GM12891 (cell line): ENCODE measurements around the gene ANKRD27. TPM values are rescaled to one million over a fixed set of nuclear protein-coding genes. Genes with fewer than 3 reads are reported as not detected.
A peak's percentile ranks its signal among the peaks of the same experiment; 100 is the strongest.
"Not testable (repeated sequence)": the region's sequence is repeated elsewhere in the genome, so short reads cannot be mapped to it uniquely, and the experiment has no call there.

Experiments used
- DNase-seq: peaks from one replicate; pipeline ENCODE4 v3.0.0; 2011; ENCODE audit warnings: low spot score; ENCODE audit not compliant: insufficient read length
- FAIRE-seq: peaks from 2 replicates; lab custom pipeline; 2011; peaks lifted over from hg19 to GRCh38; lab: Jason Lieb, UNC
- PAX5 ChIP-seq: IDR thresholded peaks from 2 replicates; pipeline ENCODE4 v1.6.1; 2011; ENCODE audit warnings: low read length, moderate library complexity, mild to moderate bottlenecking; ENCODE audit not compliant: insufficient read depth, severe bottlenecking
- POLR2A ChIP-seq: IDR thresholded peaks from 2 replicates; pipeline ENCODE4 v1.6.1; 2011; ENCODE audit warnings: low read depth, low read length, control low read depth
- POLR2AphosphoS5 ChIP-seq: IDR thresholded peaks from 2 replicates; pipeline ENCODE4 v1.6.1; 2011; ENCODE audit warnings: low read depth, low read length, control low read depth
- POU2F2 ChIP-seq: IDR thresholded peaks from 2 replicates; pipeline ENCODE4 v1.6.1; 2011; ENCODE audit warnings: low read depth, mild to moderate bottlenecking, control low read depth, low read length, moderate library complexity
- SPI1 ChIP-seq: IDR thresholded peaks from 2 replicates; pipeline ENCODE4 v1.6.1; 2011; ENCODE audit warnings: low read depth, low read length, control low read depth
- TAF1 ChIP-seq: IDR thresholded peaks from 2 replicates; pipeline ENCODE4 v1.6.1; 2011; ENCODE audit warnings: low read depth, low read length, control low read depth
- polyA plus RNA-seq: library from polyadenylated mRNA; unstranded; fragments of >200 nt; gene quantifications from one replicate; pipeline ENCODE4 v1.2.1, GENCODE V29; 2012; ENCODE audit warnings: low read depth, missing spikeins, inconsistent platforms; ENCODE audit not compliant: missing spikeins

Gene ANKRD27
- 13.1 TPM for polyA plus RNA-seq

DNA sequence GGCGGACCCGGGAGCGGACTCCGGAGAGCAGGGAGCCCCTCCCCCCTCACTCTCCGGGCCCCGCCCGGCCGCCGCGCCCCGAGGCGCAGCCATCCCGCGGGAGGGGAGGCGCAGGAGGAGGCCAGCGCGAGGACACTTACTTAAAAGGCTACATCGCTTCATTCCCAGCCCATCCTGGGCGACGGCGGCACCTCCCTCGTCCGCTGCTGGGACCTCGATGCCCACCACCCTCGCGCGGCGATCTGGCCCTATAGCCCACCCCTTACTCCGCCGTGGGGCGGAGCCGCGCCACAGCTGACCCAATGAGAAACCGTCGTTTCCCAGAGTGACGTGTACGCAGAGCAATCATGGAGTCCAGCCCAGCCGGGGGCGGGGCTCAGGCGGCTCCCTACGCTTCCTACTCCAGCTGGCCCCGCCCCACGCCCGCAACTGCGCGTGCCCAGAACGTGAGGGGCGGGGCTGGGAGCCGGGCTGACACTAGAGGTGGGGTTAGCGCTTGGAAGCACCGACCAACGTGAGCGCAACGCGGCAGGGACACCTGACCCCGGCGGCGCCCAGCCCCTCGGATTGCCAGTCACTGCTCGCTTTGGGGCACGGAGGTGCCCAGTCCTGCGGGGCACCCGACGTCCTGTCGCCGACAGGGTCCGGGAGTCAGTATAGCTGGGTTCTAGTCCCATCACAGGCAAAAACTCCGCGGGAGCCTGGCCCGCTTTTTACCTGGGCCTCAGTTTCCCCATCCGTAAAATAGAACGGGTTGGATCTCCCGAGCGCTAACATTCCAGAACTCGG lies at the start of gene ANKRD27:
ANKRD27 (minus strand) TSS at position 250 of the 789 bp plus-strand sequence. CDS start 16,165 bp downstream, outside the sequence.
- FAIRE-seq (peak; percentile 96), DNase-seq (peak; percentile 91)
- TF ChIP-seq PAX5 (no peak), TAF1 (0 out of 2 replicates have a peak, but pooled peaks have one; percentile 19), POLR2A (peak; percentile 47), SPI1 (no peak), POU2F2 (no peak), POLR2AphosphoS5 (no peak)

DNA sequence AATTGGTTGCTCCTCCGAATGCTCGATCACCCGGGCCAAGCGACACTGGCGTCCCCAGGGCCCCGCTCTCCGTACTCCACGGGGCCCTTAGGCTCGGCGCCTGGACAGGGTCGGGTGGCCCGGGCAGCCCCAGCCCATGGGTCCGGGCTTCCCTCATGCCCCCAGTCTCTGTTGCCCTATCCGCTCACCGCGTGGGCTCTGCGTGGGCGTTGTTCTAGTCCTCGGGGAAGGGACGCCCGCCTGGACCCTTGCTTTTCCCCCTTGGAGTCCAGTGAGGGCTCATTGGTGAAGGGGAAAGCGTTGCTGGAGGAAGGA lies 45.9 kb upstream of the ANKRD27 start:
- no peak for TF ChIP-seq POLR2AphosphoS5
- TF ChIP-seq TAF1, result no peak
- TF ChIP-seq SPI1, result no peak
- no peak for TF ChIP-seq POLR2A
- no peak for TF ChIP-seq POU2F2
- no peak for TF ChIP-seq PAX5
- no peak for FAIRE-seq

DNA sequence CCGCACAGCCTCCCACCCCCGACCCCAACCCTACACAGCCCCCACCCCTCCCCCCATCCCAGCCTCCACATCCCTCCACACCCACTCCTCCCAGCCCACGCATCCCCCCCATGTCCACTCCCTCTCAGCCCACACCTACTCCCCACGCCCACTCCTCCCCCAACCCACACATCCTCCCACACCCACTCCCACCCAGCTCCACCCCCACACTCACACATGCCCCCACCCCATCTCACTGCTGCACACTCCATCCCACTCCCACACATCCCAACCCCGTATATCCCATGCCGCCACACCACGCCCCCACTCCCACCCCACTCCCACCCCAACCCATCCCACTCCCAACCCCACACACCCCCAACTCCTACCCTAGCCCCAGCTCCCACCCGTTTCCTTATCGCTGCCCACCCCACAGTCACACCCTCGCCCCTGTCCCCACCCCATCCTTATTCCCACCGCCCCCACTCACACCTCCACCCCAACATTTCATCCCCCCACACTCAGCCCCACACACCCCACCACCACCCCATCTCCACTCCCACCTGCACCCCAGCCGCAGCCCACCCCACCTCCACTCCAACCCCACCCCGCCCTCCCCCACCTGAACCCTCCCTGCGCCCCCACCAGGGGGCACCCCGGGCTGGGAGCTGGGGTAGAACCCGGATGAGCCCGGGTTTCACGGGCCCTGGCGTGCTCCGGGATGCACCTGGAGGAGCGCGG lies 45.4 kb upstream of the ANKRD27 start:
- no peak for DNase-seq
- FAIRE-seq, result no peak
- TF ChIP-seq TAF1 (no peak), PAX5 (no peak), POLR2A (no peak), POU2F2 (no peak), SPI1 (no peak), POLR2AphosphoS5 (no peak)

More for the DNA sequence above, 45.9 kb upstream of the ANKRD27 start:
- no peak for DNase-seq

DNA sequence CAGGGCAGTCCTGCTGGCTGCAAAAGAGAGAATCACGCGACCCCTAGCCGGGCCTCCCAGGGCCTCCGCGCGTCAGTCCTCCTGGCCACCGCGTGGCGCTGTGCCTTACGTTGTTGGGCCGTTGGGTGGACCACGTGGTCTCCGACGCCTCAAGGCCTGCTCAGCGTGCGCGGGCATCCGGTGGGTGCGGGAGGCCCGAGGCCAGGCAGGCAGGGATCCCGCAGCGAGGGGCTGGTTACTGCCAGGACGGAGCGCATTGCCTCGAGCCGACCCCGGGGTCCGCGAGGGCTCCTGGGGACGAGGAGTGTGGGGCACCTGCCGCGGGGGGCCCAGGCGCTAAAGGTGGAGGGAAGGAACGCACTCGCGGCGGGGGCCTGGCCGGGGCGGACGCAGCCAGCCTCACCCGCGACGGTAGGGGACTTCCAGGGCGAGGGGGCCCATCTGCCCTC lies 44.7 kb upstream of the ANKRD27 start, which contains the start of gene TDRD12:
TDRD12 (plus strand) TSS at position 157 of the 449 bp plus-strand sequence. CDS start 306 bp downstream, outside the sequence.
- no peak for TF ChIP-seq PAX5
- TF ChIP-seq SPI1, result no peak
- no peak for TF ChIP-seq POLR2AphosphoS5
- no peak for TF ChIP-seq POLR2A
- no peak for TF ChIP-seq TAF1
- no peak for TF ChIP-seq POU2F2
- no peak for FAIRE-seq
- DNase-seq, result no peak

DNA sequence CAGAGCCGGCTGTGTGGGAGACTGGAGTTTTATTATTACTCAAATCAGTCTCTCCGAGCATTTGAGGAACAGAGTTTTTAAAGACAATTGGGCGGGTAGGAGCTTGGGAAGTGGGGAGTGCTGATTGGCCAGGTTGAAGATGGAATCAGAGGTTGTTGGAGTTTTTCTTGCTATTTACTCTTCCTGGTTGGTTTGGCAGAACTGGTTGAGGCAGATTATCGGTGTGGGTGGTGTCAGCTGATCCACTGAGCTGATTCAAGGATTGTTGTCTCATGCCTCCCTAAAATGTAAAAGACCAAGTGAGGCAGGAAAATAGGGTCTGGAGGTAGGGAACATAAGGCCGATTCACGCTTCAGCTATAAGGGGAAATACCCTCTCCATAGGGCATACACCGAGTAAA lies 43.3 kb upstream of the ANKRD27 start:
- DNase-seq, result no peak
- TF ChIP-seq POLR2A (no peak), POU2F2 (no peak), TAF1 (no peak), PAX5 (no peak), POLR2AphosphoS5 (no peak), SPI1 (no peak)
- FAIRE-seq, result peak; percentile 20

DNA sequence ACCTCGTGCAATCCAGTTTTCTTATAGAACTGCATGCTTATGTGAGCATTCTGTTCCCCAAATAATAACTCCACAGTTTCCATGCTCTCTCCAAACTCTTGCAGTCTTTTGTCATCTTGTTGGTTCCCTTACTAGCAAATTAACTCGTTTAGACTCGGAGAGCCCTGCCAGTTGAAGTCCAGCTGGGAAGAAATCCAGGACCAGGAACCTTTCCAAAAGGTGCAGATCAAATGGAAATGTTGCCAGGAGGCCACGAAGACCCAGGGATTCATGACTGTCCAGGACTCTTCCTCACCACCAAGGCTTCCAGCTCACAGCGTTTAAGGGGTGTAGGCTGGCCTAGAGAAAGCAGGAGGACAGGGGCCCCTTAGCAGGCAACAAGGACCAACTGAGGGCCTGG lies 42.5 kb upstream of the ANKRD27 start:
- DNase-seq, result no peak
- TF ChIP-seq SPI1, result no peak
- no peak for TF ChIP-seq POLR2AphosphoS5
- TF ChIP-seq POLR2A, result no peak
- no peak for TF ChIP-seq PAX5
- no peak for TF ChIP-seq POU2F2
- TF ChIP-seq TAF1, result no peak
- FAIRE-seq, result no peak

DNA sequence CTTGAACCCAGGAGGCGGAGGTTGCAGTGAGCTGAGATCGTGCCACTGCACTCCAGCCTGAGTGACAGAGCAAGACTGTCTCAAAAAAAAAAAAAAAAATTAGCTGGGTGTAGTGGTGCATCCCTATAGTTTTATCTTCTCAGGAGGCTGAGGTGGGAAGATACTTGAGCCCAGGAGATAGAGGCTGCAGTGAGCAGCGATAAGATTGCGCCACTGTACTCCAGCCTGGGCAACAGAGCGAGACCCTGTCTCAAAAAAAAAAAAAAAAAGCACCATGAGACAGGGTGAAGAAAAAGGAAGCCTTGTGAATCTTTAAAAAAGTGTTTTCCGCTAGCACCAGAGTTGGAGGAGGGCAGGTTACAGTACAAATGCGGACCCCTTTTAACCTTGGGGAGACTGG lies 41.2 kb upstream of the ANKRD27 start:
- DNase-seq, FAIRE-seq: not testable (repeated sequence)

DNA sequence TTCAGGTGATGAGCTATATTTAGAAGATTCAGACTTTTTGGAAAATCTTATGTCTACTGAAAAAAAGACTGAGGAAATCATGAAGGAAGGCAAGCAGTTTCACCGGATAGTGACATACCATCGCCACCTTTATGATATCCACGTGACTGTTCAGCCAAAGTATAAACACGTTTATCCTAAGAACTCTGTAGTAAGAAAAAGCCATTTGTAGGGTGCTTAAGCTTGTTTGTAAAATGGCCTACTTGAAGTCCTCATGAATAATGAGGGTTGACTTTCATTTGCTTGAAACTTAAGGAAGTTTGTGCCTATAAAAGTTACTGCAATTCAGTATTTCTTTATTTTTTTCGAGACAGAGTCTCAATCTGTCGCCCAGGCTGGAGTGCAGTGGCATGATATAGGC lies 36.8 kb upstream of the ANKRD27 start:
- FAIRE-seq (no peak), DNase-seq (no peak)
- TF ChIP-seq SPI1, result no peak
- no peak for TF ChIP-seq POU2F2
- TF ChIP-seq TAF1, result no peak
- no peak for TF ChIP-seq PAX5
- TF ChIP-seq POLR2AphosphoS5, result no peak
- no peak for TF ChIP-seq POLR2A

DNA sequence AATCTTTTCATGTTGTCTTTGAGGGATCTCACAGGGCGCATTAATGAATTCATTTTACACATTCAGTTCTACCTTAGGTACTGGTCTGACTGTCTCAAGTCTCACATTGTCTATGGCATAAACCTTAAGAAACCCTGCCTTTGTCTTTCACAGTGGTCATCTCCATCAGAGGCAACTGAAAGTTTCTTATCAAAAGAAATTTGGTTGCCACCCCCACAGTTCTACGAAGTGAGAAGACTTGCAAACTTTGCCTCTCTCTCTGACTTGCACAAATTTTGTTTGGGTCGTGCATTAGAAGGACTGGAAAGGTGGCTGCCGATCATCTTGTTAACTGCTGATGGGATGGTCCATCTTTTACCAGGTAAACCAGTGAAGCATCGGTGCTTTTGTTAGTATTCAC lies 34.1 kb upstream of the ANKRD27 start:
- TF ChIP-seq POU2F2, result no peak
- TF ChIP-seq POLR2AphosphoS5, result no peak
- TF ChIP-seq POLR2A, result no peak
- TF ChIP-seq TAF1, result no peak
- DNase-seq (no peak), FAIRE-seq (no peak)
